Heart right ventricle (tissue), 16 donors: Measurements from ENCODE around the gene SGCA. TPM values are rescaled to one million over a fixed set of nuclear protein-coding genes. Genes with fewer than 3 reads are reported as not detected.

Experiments
- ATAC-seq, 8 donors: fragments of 200-7000 bp; cut with Tn5 transposase; one replicate each; pipeline ENCODE4 v1.9.1; 2020; ENCODE audit warnings: mild to moderate bottlenecking in 8 of 8, moderate library complexity in 8 of 8, moderate number of reproducible peaks in 1 of 8
- DNase-seq, 2 donors: peaks; one replicate each; pipeline ENCODE4 v3.0.0-alpha.2; 2020
- H3K27ac ChIP-seq, 10 donors: fragments of 200-600 bp; sonication (generic) in 2 of 10; one replicate each; pipeline versions ENCODE4 v1.5.0 to v1.8.0; 2020 to 2022; ENCODE audit warnings: mild to moderate bottlenecking in 3 of 10
- H3K27me3 ChIP-seq, 7 donors: fragments of 200-600 bp; one replicate each; pipeline ENCODE4 v1.8.0; 2021 to 2022; ENCODE audit warnings: mild to moderate bottlenecking in 2 of 7
- H3K36me3 ChIP-seq, 9 donors: fragments of 200-600 bp; sonication (generic) in 1 of 9; one replicate each; pipeline versions ENCODE4 v1.5.0 to v1.8.0; 2020 to 2022; ENCODE audit warnings: mild to moderate bottlenecking in 2 of 9
- H3K4me1 ChIP-seq, 9 donors: fragments of 200-600 bp; sonication (generic) in 1 of 9; one replicate each; pipeline versions ENCODE4 v1.5.0 to v1.8.0; 2020 to 2022; ENCODE audit warnings: mild to moderate bottlenecking in 4 of 9
- H3K4me3 ChIP-seq, 10 donors: fragments of 200-600 bp; sonication (generic) in 2 of 10; one replicate each; pipeline versions ENCODE4 v1.5.0 to v1.8.0; 2020 to 2022; ENCODE audit warnings: mild to moderate bottlenecking in 7 of 10, moderate library complexity in 2 of 10
- H3K9me3 ChIP-seq, 11 donors: fragments of 200-600 bp in 10 of 11; sonication (generic) in 2 of 11; one replicate each; pipeline versions ENCODE4 v1.5.0 to v1.8.0; 2013 to 2022; ENCODE audit warnings: mild to moderate bottlenecking in 2 of 11, control low read depth in 1 of 11, moderate library complexity in 1 of 11
- CTCF ChIP-seq, 9 donors: fragments of 200-600 bp; sonication (generic) in 2 of 9; IDR thresholded peaks; one replicate each; pipeline versions ENCODE4 v1.5.0 to v1.8.0; 2021 to 2022; ENCODE audit warnings: antibody characterized with exemption in 9 of 9, mild to moderate bottlenecking in 5 of 9, moderate library complexity in 1 of 9
- WGBS, 2 donors: extraction: QIAGEN DNeasy Blood & Tissue Kit; methylation state at CpG; one replicate each; pipeline ENCODE4 v1.1.7; 2013; ENCODE audit warnings: inconsistent platforms in 1 of 2; 5-methylcytosine and 5-hydroxymethylcytosine counted together
- intact Hi-C, 10 donors: fragments of 100-400 bp; cut with DNase I; formaldehyde crosslinking; loops; one replicate each; pipeline versions ENCODE4 v1.11.1 to v1.14.2; 2022
- polyA plus RNA-seq, 2 donors: library from polyadenylated mRNA; stranded (reverse); fragments of 200-250 nt; gene quantifications; one replicate each; pipeline ENCODE4 v1.2.3, GENCODE V29; 2013
- total RNA-seq, 10 donors: library from RNA; stranded (reverse); fragmentation: NEBNext Ultra II Directional in 3 of 10; extraction: Animal tissue kit (Norgen Biotek cat#: 25700) in 3 of 10; gene quantifications; one replicate each; pipeline versions ENCODE4 v1.2.1 to v1.2.4, GENCODE V29; 2021 to 2023
- donor health status: Arrhythmogenic right ventricular cardiomyopathy.
- donor health status: ischemic (EF 13 %, LVEDD 7.1; RV severe dilation, severe dysfunction).
- donor health status: healthy with polysubstance abuse.
- donor health status: DM: no; HTN: yes; CAD: no.
- donor health status: DM: no; HTN: no; CAD: no.
- donor health status: ischemic (EF 25% LVEDD 6.9; RV normal size, moderate dysfunction).
- donor health status: ischemic (EF 25% LVEDD 5.7; RV mildly dilated, moderate dysfunction).
- donor health status: healthy.
- donor health status: DM: yes; HTN: yes; CAD: no.
- donor health status: Ischemic cardiomyopathy.
- donor health status: ischemic (EF 35%, LVEDD 5.7; RV mildly dilated, moderate dysfunction).
- donor health status: nonischemic (EF 11% LVEDD 7.7; RV severe dilation, severe dysfunction).
- donor health status: DM: yes; HTN: yes; CAD: no.
- donor health status: PGD.
- donor health status: ischemic (EF 29% LVEDD 5.4; RV normal size, mild dysfunction).
- donor health status: nonischemic (EF 23%, LVEDD 6.1; RV moderate dilation, normal function).

SGCA gene
- total and polyA plus RNA-seq, 12 donors = 136 to 314 (median 158) TPM

GRCh38 chr17:50203604-50204345 lies 38.0 kb downstream of the SGCA start:
- intact Hi-C loops = loop anchor here in 1 of 10 donors (5.0 kb wide), 1 partner anchor 69 kb away; the partner anchor contains the start of gene TMEM92
- H3K36me3 ChIP-seq = peaks cover 0 to 5% (median 0%) of the 10 kb centered on the region in 9 donors
- WGBS, 2 donors = 67 to 80% methylated on average over 13 of the region's 13 CpGs
- H3K9me3 ChIP-seq = no peaks in the 10 kb centered on the region
- H3K27me3 ChIP-seq = peaks cover 0 to 67% (median 41%) of the 10 kb centered on the region in 7 donors
- TF ChIP-seq CTCF (IDR thresholded peaks at IDR 0.05) = no peak
- ATAC-seq = no peak
- no peak for DNase-seq
- peak overlapping the region in 3 of 10 donors; percentile 53 to 79 (median 62) for H3K27ac ChIP-seq
- no peak overlapping the region for H3K4me3 ChIP-seq
- peaks cover 3 to 64% (median 29%) of the 10 kb centered on the region in 9 donors for H3K4me1 ChIP-seq

GRCh38 chr17:50204431-50204830 lies 38.6 kb downstream of the SGCA start:
- Histone ChIP-seq H3K9me3 (no peaks in the 10 kb centered on the region), H3K4me1 (peaks cover under 1 to 63% (median 28%) of the 10 kb centered on the region in 9 donors), H3K27ac (peak overlapping the region in 2 of 10 donors; percentile 77 to 78), H3K4me3 (no peak overlapping the region), H3K27me3 (peaks cover 0 to 62% (median 41%) of the 10 kb centered on the region in 7 donors), H3K36me3 (peaks cover 0 to 4% (median 0%) of the 10 kb centered on the region in 9 donors)
- DNase-seq = no peak
- 81 to 83% methylated on average over 3 of the region's 3 CpGs for WGBS, 2 donors
- no peak for TF ChIP-seq CTCF (IDR thresholded peaks at IDR 0.05)
- intact Hi-C loops = loop anchor here in 1 of 10 donors (5.0 kb wide), 1 partner anchor 68 kb away; the partner anchor contains the start of gene TMEM92
- ATAC-seq = no peak

- Histone ChIP-seq H3K9me3 (no peaks in the 10 kb centered on the region), H3K27me3 (peaks cover 0 to 59% (median 41%) of the 10 kb centered on the region in 7 donors), H3K4me3 (no peak overlapping the region), H3K36me3 (no peaks in the 10 kb centered on the region), H3K27ac (peak overlapping the region in 9 of 10 donors; percentile 22 to 78 (median 58)), H3K4me1 (peaks cover 3 to 64% (median 26%) of the 10 kb centered on the region in 9 donors)
- DNase-seq = peak; percentile 58 to 60
- TF ChIP-seq CTCF (IDR thresholded peaks at IDR 0.05) = no peak
- intact Hi-C loops = no loop called here
- no peak for ATAC-seq
- WGBS, 2 donors = 48 to 56% methylated on average over 10 of the region's 10 CpGs
These were observed 39.5 kb downstream of the SGCA start for GRCh38 chr17:50205111-50205962.

GRCh38 chr17:50205963-50206505 lies 40.2 kb downstream of the SGCA start:
- no peak for DNase-seq
- H3K27me3 ChIP-seq = peaks cover 0 to 59% (median 44%) of the 10 kb centered on the region in 7 donors
- WGBS, 2 donors = 80 to 85% methylated on average over 7 of the region's 7 CpGs
- no peaks in the 10 kb centered on the region for H3K9me3 ChIP-seq
- intact Hi-C loops = no loop called here
- H3K36me3 ChIP-seq = no peaks in the 10 kb centered on the region
- peaks cover 3 to 70% (median 31%) of the 10 kb centered on the region in 9 donors for H3K4me1 ChIP-seq
- ATAC-seq = no peak
- TF ChIP-seq CTCF (IDR thresholded peaks at IDR 0.05) = no peak
- no peak overlapping the region for H3K4me3 ChIP-seq
- H3K27ac ChIP-seq = peak overlapping the region in 9 of 10 donors; percentile 22 to 78 (median 58)
